GM19397 (cell line): ENCODE results near the gene AGPAT1.
A peak's percentile ranks its signal among the peaks of the same experiment; 100 is the strongest.
"Not testable (repeated sequence)": the region's sequence is repeated elsewhere in the genome, so short reads cannot be mapped to it uniquely, and the experiment has no call there.

Experiments
- ATAC-seq: cut with Tn5 transposase; IDR thresholded peaks from one replicate; pipeline ENCODE4 v1.9.1; 2021; ENCODE audit warnings: mild to moderate bottlenecking, moderate library complexity; ENCODE audit not compliant: unreplicated experiment

Gene AGPAT1

DNA sequence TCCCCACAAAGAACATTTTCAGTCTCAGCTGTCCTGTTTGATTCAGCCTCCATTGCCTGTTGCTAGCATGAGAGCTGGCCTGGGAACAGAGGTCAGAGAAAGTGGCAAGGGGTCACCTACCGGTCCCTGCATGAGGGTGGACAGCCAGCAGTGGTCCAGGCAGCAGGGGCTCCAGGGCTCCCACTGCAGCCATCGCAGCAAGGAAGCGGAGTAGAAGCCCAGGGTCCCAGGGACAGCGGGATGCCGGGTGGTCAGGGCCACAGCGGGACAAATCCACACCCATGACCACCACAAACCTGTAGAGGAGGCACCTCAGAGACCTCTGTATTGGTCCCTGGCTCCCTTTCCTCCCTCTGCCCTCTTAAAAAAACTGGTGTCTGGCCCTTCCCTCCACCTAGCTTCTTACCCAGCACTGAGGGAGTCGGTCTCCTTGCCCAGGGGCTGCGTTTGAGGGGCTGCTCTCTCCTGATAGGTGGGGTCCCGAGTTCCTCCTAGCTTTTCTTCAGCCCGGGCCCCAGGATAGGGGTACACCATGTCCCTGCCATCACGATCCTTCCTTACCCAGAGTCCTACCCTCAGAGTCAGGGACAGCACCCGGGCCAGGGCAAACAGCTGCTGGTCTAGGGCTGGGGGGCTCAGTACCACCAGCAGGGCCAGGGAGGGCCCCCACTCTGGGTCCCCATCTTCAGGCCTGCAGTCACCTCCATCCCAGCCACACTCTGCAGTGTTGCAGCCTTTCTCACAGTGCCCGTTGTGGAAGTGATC, 25.0 kb upstream of the AGPAT1 start:
- no peak for ATAC-seq

DNA sequence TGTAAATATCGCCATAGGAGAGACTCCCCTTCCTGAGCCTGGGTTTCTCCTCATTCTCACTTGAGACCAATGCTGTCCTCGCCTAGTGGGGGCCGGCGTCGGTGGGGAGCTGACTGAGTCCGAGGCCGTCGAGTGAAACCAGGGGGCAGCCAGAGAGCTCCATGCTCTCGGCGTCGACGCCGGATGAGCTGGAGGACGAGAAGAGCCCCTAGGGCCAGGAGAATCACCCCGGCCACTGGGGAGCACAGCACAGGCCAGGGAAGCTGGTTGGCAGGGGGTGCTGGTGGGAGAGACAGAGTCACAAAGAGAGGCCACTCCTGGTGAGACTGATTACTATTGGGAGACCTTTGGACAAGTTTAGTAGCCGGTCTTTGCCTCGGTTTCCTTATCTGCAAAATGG, 23.0 kb upstream of the AGPAT1 start:
- no peak for ATAC-seq

DNA sequence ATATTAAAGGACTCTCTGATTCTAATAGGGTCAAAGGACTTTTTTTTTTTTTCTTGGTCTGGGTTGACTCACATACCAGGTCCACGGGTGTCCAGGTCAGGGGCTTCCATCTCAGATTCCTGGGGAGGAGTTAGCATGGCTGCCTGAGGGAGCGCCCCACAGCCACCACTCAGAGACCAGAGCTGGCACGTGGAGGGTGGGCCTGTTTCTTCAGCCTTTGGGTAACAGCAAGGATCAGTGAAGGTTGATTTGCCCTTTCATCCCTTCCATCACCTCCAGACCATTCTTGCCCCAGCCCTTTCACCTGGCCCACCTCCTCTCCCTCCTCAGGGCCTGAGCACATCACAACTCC, 22.4 kb upstream of the AGPAT1 start:
- ATAC-seq = no peak

DNA sequence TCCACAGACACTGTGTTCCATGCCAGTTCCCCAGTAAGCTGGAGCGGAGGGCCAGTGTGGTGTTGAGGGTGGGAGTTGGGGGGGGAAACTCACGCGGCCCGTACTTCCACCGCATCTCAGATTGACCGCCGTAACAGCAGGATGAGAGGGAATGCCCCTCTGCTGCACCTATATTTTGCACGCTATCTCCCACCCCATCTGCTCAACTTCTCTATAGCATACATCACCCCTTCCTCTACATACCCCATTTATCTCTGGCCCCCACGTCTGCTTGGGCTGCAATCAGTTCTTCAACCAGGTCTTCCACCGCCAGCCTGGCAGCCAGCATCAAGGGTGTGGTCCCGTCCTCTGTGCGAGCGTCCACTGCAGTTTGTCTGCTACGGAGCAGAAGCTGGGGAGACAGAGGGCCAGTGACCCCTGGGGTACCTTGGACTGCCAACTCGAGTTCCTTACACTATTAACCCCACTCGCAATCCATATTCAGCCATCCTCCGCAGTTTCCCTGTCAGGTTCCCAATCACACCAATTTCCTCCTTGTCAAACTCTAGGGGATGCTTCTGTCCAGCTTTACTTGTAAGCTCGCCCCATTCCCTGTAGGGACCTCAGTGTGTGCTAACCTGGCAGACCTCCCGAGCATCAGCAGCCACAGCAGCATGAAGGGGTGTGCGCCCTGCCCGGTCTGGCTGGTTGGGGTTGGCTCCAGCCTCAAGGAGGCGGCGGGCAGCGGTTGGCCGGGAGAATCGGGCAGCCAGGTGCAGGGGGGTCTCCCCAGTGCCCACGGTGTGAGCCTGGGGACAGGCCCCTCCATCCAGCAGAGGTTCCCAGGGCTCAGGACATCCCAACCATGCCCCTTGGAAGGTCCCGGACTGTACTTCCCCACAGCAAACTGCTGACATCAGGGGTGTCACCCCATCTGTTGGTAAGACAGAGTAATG, 21.1 kb upstream of the AGPAT1 start:
- no peak for ATAC-seq

DNA sequence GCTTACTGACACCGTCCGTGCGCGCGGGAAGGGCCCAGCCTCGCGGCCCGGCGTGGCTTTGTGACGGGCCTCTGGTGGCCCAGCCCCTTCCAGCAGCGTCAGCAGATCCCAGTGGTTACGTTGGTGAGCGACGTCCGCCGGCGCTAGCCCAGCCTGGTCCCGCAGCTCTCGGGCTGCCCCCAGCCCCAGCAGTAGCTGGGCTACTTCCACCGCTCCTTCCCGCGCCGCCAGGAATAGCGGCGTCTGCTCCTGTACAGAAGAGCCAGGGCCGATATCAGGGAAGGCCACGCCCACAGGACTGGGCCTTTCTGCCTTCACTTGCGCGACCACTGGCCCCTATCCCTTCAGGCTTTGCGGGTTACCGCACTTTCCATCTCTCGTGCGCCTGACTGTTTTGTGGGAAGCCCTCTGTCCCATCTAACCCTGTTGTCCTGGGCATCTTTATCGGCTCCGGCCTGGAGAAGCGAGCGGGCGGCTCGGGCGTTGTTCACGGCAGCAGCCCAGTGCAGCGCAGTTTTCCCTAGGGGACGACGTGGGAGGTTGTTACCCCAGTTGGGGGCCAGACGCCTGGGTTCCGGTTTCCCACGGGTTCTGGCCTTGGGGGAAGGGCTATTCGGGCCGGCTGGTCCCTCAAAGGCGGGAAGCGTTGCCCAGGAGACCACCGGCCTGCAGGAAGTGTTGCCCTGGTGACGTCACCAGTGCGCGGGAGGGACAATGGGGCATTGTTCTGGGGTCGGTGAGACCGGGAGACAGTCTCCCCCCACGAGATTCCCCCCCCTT, 20.2 kb upstream of the AGPAT1 start:
- ATAC-seq = peak; percentile 79

DNA sequence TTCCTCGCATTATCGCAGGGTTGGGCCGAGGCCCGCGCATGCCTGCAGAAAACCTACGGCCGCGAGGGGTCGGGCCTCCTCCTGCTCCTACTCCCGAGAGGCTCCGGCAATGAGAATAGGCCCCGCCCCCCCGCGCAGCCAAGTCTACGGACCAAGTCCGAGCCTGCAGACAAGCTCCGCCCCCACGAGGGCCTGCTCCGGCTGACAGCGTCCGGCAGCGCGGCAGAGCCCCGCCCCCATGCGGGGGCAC, 19.7 kb upstream of the AGPAT1 start:
- ATAC-seq = peak; percentile 65

DNA sequence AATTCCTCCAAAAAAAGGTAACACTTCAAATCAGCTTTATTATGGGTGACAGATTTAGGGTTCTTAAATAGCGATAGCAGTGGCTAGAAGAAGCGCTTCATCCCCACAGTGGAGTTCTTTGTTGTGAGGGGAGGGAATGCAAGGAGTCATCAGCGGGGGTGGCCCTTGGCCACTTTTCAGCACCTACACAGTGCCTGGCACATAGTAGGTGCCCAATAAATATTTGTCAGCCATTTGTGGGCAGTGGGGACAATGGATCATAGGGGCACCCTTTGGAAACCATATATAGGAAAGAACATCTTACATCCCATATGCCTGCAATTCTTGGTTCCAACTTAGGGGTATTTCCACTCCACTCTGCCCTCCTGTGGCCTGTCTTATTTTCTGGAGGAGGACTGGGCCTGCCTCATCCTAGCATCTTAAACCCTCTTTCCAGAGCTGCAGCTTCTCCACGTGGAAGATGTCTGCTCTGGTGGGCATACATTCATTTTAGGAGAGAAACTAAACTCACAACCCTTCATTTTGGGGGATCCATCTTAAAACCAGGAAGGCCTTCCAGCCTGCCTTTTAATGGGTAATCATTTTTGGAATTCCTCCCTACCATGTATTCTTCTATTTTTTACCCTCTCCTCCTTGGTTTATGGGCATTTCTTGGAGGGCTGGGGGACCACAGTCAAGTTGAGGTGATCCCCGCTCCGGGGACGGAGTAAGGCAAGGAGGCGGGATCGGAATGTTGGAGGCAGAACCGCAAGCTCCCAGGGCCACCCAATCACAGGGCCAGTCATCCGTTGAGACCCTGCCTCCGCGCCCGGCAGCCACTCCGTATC, 19.2 kb upstream of the AGPAT1 start:
- no peak for ATAC-seq

DNA sequence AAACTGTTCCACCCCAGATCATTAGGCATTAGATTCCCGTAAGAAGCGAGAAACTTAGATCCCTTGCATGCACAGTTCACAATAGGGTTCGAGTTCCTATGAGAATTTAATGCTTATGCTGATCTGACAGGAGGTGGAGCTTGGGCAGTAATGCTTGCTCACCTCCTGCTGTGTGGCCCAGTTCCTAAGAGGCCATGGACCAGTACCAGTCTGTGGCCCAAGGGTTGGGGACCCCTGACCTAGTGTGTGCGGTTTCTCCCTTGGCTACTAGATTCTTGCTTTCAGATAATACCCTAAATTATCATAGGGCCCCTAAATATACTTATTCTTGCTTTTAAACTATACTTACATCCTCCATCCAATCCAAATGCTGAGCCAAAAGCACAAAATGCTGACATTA, 18.5 kb upstream of the AGPAT1 start:
- no peak for ATAC-seq

DNA sequence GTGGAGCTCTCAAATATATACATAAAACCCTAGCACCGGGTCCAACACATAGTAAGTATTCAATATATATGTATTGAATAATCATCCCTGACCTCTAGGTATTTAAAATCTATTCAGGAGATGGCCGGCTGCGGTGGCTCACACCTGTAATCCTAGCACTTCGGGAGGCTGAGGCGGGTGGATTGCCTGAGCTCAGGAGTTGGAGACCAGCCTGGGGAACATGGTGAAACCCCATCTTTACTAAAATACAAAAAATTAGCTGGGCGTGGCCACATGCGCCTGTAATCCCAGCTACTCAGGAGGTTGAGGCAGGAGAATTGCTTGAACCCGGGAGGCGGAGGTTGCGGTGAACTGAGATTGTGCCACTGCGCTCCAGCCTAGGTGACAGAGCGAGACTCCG, 17.2 kb upstream of the AGPAT1 start:
- not testable (repeated sequence) for ATAC-seq

DNA sequence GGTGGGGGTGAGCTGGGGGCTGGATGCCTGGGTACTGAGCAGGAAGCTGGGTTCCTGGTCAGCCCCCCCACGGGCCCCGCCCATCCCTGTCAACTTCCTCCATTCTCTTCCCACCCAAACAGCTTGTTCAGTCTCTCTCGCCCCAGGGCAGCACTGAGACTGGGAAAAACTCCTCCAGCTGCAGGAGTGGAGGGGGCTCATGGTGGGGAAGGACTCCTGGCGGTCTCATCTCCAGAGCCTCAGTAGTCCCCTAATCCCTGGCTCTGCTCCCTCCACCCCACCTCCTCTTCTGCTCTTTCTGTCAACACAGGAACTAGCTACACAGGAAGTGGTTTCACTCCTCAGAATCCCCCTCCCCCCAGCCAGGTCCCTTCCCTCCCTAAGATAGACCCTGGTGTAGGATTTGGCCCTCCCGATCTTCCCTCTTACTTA, 16.7 kb upstream of the AGPAT1 start, which contains the start of gene GPSM3:
Gene GPSM3 (minus strand): TSS at position 36 of the 432 bp plus-strand sequence. CDS start 130 bp downstream, outside the sequence.
- no peak for ATAC-seq

DNA sequence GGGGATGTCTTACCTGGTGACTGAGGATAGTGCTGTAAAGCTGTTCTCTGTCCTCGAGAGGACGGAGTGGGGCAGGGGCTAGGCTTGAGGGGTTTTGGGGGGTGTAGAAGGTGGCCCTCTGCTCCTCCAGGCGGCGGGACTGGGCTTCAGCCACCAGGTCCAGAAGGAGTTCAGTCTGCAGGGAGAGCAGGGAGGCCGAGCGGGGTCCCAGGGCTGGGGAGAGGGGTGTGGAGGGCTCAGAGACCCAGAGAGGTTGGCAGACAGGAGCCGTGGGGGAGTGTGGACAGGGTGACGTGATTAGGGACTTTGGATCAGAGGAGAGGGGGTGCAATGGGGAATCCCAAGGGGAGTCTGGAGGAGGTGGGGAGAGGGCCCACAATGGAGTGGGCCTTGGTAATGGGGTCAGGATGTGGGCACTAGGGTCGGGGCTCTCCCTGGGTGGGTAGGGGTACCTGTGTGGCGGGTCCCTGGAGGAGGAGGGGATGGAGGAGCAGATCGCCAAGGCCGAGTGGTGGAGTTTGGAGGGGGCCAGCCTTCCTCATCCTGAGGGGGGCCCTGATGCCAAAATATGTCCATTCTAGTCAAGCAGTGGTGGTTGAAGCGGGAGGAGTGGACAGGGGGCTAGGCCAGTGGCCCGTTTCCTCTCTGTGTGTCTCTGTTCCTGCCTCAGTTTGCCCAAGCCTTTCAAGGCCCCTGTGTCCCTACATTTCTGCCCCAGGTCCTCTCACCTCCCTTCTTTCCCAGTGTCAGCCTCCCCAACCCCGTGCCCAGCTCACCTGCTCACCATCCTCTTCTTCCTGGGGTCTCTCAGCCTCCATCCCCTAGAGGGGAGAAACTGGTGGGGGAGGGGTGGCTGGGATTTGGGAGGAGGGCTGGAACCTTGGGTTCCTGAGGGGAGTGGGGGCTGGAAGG, 16.1 kb upstream of the AGPAT1 start:
- no peak for ATAC-seq

DNA sequence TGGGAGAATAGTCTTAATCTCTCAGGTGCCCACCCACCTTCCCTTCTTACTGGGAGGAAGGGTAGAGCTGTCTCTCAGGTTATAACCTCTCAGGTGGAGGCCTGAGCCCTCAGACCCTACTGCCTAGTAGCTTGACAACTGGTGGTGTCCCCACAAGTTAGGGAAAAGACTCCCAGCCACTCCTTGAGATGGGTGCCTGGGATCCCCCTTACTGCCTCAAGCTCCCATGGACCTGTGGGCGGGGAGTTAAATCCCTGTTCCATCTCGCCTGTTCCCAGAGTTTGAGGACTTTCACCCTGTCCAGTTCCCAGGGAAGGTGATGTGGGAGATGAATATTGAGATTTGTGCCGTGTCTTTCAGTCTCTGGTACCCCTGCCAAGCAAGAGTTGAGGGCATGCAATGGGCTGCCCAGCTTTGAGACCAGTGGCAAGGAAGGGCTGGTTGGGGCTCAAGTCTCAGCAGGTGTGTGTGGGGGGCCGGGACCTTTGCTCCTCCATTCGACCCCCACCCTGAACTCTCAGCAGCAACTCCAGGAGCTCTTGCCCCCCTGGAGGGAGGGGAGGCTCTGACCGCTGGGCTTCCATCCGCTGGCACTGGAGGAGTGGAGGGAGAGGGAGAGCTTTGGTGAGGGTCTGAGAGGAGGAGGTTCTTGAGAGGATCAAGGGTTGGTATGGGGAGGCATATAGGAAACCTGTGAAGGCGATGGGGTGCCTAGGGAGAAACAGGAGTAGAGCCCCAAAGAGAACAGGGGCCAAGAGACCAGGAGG, 15.2 kb upstream of the AGPAT1 start:
- ATAC-seq = no peak

DNA sequence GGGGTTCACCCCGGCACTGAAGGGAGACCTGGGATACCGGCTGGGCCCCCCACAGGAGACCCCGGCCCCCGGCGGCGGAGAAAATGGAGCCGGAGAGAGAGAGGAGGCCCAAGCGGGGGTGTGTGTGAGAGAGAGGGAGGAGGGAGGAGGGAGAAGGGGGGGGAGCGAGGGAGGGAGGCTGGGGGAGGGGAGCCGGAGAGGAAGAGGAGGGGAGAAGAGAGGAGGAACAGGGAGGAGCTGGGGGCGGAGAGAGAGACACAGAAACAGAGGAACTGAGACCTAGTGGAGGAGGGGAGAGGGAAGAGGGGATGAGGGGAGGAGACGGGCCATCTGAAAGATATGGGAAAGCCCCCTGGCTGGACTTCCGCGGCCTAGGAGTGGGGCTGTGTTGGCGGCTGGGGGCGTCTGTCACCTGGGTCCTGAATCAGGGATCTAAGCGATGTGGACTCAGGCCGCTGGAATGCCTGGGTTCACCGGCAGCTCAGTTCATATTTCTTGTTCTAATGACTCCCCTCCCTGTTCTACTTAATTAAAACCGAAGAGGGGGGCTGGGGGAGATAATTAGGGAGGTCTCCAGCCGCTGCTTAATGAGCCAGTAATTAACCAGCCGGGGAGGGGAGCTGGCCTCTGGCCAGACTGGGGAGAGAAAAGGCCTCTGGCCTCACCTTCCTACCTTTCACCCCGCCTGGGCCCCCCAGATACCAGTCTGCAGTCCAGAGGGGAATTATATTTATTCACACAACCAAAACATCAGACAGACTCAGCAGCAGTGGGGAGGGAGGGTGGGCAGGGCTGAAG, 14.4 kb upstream of the AGPAT1 start, which contains the start of gene PBX2:
Gene PBX2 (minus strand): TSS at position 149 of the 798 bp plus-strand sequence. CDS start 287 bp downstream, outside the sequence.
- ATAC-seq = peak; percentile 55

DNA sequence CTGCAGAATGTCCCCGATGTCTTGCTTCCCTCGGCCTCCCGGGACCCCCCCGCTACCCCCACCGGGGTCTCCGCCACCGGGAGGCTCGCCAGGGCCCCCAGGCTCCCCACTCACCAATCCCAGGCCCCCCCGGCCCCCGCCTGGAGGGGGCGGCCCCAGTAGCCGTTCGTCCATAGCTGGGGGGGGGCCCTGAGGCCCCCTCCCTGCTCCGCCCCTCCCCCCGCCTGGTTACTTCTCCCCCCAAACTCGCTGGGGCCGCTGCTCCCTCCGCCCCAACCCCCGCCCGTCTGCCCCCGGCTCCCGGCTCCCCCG, 13.8 kb upstream of the AGPAT1 start:
- no peak for ATAC-seq

DNA sequence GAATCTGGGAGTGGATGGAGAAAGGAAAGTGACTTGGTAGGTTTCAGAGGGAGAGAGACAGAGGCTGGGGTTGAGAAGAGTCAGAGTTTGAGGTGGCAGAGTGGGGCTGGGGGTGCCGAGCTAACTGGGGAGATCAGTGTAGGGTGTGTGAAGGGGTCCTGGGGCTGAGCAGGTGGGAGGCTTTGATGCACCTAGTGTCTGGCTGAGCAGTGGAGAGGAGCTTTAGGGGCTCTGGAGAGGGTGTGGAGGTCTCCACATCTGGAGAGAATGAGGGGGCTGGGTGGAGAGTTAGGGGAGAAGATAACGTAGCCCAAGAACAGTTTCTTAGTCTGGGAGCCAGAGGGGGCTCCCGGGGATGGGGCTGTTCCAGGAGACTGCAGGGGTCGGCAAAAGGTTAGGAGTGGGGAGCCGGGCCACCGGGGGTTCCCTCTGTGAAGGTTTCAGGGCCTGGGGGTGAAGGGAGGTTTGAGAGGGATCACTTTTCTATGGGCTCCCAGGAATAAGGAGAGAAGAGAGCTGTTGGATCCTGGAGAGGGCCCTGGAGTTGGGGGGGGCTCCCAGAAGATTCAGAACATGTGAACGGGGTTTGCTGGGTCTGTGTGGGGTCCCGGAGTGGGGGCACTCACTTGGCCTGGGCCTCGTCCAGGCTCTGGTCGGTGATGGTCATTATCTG, 13.3 kb upstream of the AGPAT1 start:
- no peak for ATAC-seq

DNA sequence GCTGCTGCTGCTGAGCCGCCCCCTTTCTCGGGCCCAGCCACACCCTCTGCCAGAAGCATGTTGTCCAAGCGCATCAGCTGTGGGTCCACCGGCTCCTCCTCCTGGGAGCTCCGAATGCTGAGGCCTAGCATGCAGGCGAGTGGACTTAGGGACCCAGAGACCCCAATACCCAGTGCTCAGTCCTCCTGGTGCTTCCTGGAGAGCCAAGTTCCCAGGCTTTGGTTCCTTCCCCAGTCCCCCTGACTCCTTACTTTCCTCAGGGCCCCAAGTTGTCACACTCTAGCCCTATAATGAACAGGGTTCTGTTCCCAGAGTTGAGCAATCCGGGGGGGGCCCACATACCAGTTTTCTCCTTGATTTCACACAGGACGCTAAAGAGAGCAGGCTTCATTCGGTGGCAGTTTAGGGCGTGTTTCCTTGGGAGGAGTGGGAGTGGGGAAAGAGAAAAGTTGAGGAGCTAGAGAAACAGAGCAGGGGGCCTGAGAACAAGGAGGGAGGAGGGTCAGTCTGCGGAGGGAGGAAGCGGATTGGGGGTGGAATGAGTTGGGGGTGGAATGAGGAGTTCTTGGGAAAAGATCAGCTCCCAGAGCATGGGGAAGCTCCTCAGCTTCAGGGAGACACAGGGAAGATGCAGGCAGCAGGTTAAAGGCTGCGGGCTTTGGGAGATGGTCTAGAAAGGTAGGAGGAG, 12.6 kb upstream of the AGPAT1 start:
- ATAC-seq = no peak
